HUES64 (cell line): ENCODE measurements around the gene ANO7.

Source experiments
- H3K27ac ChIP-seq: 2 replicates; pipeline ENCODE4 v1.7.0; 2013; ENCODE audit warnings: low read depth, low read length, inconsistent platforms
- H3K27me3 ChIP-seq: 2 replicates; pipeline ENCODE4 v1.6.1; 2013; ENCODE audit warnings: mild to moderate bottlenecking, low read length; ENCODE audit not compliant: insufficient read depth
- H3K36me3 ChIP-seq: 2 replicates; pipeline ENCODE4 v1.6.1; 2013; ENCODE audit warnings: mild to moderate bottlenecking, low read length; ENCODE audit not compliant: insufficient read depth
- H3K4me1 ChIP-seq: 2 replicates; pipeline ENCODE4 v1.6.1; 2013; ENCODE audit warnings: mild to moderate bottlenecking, low read length, moderate library complexity; ENCODE audit not compliant: insufficient read depth
- H3K4me3 ChIP-seq: 2 replicates; pipeline ENCODE4 v1.5.1; 2013; ENCODE audit warnings: mild to moderate bottlenecking, low read length, moderate library complexity
- H3K9ac ChIP-seq: 2 replicates; pipeline ENCODE4 v1.6.1; 2013; ENCODE audit warnings: mild to moderate bottlenecking, low read depth, low read length
- H3K9me3 ChIP-seq: 2 replicates; pipeline ENCODE4 v1.6.1; 2013; ENCODE audit warnings: low read depth, low read length; ENCODE audit not compliant: insufficient read depth
- WGBS: fragments of 150-250, 120-280 bp; methylation state at CpG from one replicate; pipeline ENCODE4 v1.1.7; 2013; ENCODE audit warnings: missing lambda C conversion rate; 5-methylcytosine and 5-hydroxymethylcytosine counted together

Gene ANO7

DNA sequence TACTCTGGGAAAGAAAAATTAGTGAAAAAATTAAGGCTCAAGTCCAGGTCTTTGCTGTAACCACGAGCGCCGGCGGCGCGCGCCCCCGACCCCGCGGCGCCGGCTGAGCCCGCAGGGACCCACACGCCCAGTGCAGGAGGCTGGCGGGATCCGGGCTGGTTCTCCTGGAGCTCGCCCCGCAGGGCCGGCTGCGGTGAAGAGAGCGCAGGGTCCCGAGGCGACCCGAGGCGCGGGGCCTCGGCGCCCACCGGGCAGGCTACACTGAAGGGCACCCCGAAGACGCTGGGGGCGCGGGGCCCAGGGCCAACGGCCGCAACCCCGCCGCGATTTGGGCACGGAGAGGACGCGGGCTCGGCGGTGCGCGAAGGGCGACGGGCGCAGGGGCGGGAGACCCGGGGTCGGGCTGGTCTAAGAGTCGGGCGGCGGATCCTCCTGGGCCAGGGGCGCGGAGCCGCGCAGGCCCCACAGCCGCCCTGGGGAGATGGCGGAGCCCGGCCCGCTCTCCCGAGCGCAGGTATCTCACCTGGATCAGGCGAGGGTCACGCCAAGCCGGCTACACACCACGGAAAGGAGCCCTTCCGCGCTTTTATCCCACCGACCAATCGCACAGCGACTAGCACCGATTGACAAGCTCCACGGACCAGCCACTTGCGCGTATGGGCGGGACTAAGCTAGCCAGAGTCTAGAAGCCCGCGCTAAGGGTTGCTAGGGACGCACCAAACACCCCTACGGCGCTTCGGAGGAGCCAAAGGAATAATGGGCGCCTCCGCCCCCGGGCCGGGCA lies 39.4 kb upstream of the ANO7 start, which contains the start of gene PASK:
PASK (minus strand) TSS at position 582 of the 784 bp plus-strand sequence. CDS start 6,440 bp downstream, outside the sequence.
- Histone ChIP-seq H3K4me1 (peaks cover 11% of the 10 kb centered on the region; the same call in 1 of the 2 replicates), H3K36me3 (0 out of 2 replicates have a peak, but pooled peaks cover 6% of the 10 kb centered on the region), H3K4me3 (peak within 1 kb of the TSS; percentile 81), H3K27ac (no peak within 1 kb of the TSS), H3K9me3 (no peaks in the 10 kb centered on the region), H3K9ac (peak within 1 kb of the TSS; percentile 79), H3K27me3 (peaks cover 8% of the 10 kb centered on the region; the same call in 1 of the 2 replicates)
- under 1% methylated on average over 88 of the region's 88 CpGs for WGBS

DNA sequence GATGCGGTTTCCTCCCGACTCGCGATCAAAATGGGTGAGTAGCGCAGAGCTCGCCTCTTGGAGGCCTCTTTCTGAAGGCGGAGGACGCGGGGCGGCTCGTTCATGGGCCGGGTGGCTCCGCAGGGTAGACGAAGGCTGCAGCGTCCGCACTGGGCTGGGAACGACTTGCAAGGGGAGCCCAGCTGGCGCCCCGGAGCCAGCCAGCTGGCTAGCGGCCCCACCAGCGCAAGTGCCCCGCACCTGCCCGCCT lies 38.9 kb upstream of the ANO7 start:
- H3K9me3 ChIP-seq: no peaks in the 10 kb centered on the region
- no peak overlapping the region for H3K27ac ChIP-seq
- H3K4me3 ChIP-seq: peak overlapping the region; percentile 81
- WGBS: 1% methylated on average over 23 of the region's 23 CpGs
- peaks cover 6% of the 10 kb centered on the region; the same call in 1 of the 2 replicates for H3K36me3 ChIP-seq
- peak overlapping the region; percentile 79 for H3K9ac ChIP-seq
- H3K4me1 ChIP-seq: peaks cover 11% of the 10 kb centered on the region; the same call in 1 of the 2 replicates
- H3K27me3 ChIP-seq: peaks cover 8% of the 10 kb centered on the region; the same call in 1 of the 2 replicates

DNA sequence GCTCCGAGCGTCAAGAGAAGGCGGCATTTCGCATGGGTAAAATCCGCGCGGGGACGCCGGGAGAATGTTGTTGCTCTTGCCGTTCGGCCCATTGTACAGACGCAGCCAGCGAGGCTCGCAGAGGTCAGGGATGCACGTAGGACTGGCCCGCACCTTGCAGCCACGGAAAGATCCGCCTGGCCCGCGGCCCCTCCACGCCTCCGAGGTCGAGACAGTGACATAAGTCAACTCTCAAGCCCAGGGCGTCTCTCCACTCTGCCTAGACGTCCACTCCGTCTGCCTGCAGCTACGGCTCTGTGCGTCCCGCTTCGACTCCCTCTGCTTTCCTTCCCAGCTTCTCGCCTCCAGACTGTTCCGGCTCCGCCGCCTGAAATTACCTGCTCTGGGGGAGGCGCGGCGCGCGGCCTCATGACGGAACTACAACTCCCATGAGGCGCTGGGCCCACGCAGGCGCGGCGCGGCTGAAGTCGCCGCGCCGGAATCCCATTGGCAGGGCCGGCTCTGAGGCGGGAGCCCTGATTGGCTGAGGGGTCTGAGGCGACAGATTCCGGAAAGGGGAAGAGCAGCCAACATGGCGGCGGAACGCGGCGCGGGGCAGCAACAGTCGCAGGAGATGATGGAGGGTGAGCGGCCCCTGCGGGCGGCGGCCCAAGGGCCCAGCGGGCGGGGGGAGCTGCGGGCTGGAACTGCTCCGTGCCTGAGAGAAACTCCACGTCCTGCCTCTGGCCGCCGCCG lies 38.4 kb upstream of the ANO7 start, which contains the start of gene PPP1R7:
PPP1R7 (plus strand) TSS at position 543 of the 735 bp plus-strand sequence; CDS start at position 572, 29 bp downstream.
- H3K4me3 ChIP-seq: peak within 1 kb of the TSS; percentile 81
- H3K27ac ChIP-seq: no peak within 1 kb of the TSS
- peak within 1 kb of the TSS; percentile 79 for H3K9ac ChIP-seq
- H3K9me3 ChIP-seq: no peaks in the 10 kb centered on the region
- peaks cover 8% of the 10 kb centered on the region; the same call in 1 of the 2 replicates for H3K27me3 ChIP-seq
- WGBS: under 1% methylated on average over 73 of the region's 73 CpGs
- peaks cover 11% of the 10 kb centered on the region; the same call in 1 of the 2 replicates for H3K36me3 ChIP-seq
- peaks cover 11% of the 10 kb centered on the region; the same call in 1 of the 2 replicates for H3K4me1 ChIP-seq

DNA sequence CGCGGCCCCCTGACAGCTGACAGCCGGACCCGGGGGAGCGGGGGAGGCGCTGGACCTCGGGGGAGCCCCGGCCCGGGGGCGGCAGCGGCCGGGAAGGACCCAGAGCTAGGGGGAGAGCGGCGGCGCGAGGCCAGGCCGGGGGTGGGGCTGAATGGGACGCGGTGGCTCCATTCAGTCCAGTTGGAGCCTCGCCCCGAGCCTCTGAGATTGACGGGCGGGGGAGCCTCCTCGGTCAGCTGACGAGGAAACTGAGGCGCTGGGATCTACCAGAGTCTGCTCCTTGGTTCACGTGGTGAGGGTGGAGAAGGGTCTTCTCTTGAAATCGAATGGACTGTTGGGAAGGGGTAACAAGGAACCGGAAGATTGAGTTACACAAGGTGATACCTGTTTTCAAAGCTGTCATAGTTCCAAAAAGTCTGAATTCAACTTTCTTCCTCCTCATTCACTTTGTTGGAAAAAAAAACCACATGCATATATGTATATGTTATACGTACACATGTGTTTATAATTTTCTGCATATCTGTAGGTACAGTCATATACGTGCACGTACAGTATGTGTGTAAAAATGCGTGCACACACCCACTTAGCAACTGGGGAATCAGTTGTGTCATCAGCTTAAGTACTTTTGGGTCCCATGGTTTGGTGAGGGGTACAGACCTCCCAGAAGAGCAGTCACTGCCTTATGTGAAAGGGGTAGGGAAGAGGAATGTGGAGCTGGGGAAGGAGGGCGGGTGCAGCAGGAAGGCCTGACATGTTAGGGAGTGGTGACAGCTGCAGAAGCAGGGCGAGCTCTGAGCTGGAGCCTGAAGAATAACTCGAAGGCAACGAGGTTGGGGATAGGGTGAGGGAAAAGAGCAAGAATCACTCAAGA lies 37.6 kb upstream of the ANO7 start:
- H3K9ac ChIP-seq: peak overlapping the region; percentile 62
- 16% methylated on average over 36 of the region's 37 CpGs for WGBS
- H3K27ac ChIP-seq: no peak overlapping the region

DNA sequence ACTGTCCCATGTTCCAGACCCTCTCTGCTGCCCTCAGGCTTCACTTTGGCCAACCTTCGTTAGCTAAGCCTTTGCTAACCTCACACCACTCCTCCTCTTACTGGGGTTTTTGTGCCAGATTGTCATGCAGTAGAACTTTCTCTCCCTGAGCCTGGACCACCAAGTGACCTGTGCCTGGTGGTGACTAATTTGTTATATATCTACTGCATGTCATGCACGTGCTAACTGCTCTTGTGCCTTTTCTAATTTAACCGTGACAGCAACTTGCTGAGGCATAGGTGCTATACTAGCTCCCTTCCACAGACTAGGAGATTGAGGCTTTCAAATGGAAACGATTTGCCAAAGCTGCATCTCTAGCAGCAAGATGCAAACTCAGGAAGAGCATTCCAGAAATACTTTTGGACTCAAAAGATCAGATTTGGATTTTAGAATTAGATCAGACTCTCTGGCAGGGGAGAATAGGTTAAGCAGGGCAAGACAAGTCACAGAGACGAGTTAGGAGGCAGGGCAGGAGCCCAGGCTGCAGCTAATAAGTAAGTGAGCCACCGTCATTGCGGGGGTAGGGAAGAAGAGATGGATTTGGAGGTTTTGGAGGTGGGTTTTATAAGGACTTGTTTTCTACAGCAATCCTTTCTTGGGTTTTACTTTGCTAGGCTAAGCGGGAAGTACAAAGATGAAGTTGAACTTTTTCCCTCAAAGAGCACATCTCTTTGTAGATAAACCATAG lies 36.4 kb upstream of the ANO7 start:
- 66% methylated on average over 7 of the region's 8 CpGs for WGBS
- H3K36me3 ChIP-seq: peaks cover 13% of the 10 kb centered on the region; the same call in 1 of the 2 replicates
- H3K4me3 ChIP-seq: no peak overlapping the region
- H3K27me3 ChIP-seq: peaks cover 8% of the 10 kb centered on the region; the same call in 1 of the 2 replicates
- no peaks in the 10 kb centered on the region for H3K9me3 ChIP-seq
- no peak overlapping the region for H3K9ac ChIP-seq
- peaks cover 16% of the 10 kb centered on the region; the same call in 1 of the 2 replicates for H3K4me1 ChIP-seq
- no peak overlapping the region for H3K27ac ChIP-seq

More for the DNA sequence above, 37.6 kb upstream of the ANO7 start:
- H3K4me3 ChIP-seq: peak overlapping the region; percentile 81
- H3K27me3 ChIP-seq: peaks cover 8% of the 10 kb centered on the region; the same call in 1 of the 2 replicates
- no peaks in the 10 kb centered on the region for H3K9me3 ChIP-seq
- peaks cover 11% of the 10 kb centered on the region; the same call in 1 of the 2 replicates for H3K4me1 ChIP-seq
- peaks cover 13% of the 10 kb centered on the region; the same call in 1 of the 2 replicates for H3K36me3 ChIP-seq

DNA sequence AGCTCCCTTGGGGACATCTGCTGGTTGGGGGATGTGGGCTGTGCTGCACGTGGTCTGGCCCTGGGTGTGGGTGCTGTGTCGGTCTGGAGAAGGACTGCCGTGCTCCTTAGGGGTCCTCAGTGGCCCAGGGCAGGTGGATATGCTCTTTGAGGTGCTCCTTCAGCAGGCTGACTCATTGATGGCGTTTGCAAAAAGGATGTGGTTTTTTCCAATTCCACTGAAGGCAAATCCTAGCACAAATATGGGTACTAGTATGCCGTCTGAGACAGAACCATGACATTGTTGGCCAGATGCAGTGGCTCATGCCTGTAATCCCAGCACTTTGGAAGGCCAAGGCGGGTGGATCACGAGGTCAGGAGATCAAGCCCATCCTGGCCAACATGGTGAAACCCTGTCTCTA lies 34.9 kb upstream of the ANO7 start:
- no peak overlapping the region for H3K4me3 ChIP-seq
- peaks cover 1% of the 10 kb centered on the region; the same call in 1 of the 2 replicates for H3K27me3 ChIP-seq
- WGBS: 87% methylated on average over 7 of the region's 7 CpGs

DNA sequence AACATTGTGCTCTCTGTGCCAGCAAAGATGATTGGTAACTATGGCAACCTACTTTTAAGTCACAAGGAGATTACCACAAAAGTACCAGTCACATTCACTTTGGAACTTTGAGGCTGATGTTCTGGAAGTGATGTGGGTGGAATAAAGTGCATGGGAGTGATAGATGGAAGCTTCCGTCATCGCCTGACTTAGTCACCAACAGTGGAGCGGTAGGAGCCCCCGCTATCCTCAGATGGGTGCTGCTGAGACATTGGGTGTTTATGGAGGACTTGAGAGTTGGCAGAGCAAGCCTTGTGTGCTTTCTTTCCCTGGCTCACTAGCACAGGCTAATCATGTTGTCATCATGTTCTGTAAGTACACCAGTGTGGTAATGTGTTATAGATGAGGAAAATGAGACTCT lies 33.6 kb upstream of the ANO7 start:
- H3K4me3 ChIP-seq: no peak overlapping the region
- 95% methylated on average over 4 of the region's 4 CpGs for WGBS
- H3K9ac ChIP-seq: no peak overlapping the region; the same call in 1 of the 2 replicates
- H3K9me3 ChIP-seq: no peaks in the 10 kb centered on the region
- peaks cover 35% of the 10 kb centered on the region for H3K36me3 ChIP-seq
- H3K27ac ChIP-seq: no peak overlapping the region
- peaks cover 14% of the 10 kb centered on the region; the same call in 1 of the 2 replicates for H3K4me1 ChIP-seq
- no peaks in the 10 kb centered on the region for H3K27me3 ChIP-seq

More for the DNA sequence above, 34.9 kb upstream of the ANO7 start:
- H3K9me3 ChIP-seq: no peaks in the 10 kb centered on the region
- peaks cover 14% of the 10 kb centered on the region; the same call in 1 of the 2 replicates for H3K4me1 ChIP-seq
- no peak overlapping the region for H3K27ac ChIP-seq
- H3K36me3 ChIP-seq: peaks cover 23% of the 10 kb centered on the region
- no peak overlapping the region for H3K9ac ChIP-seq

DNA sequence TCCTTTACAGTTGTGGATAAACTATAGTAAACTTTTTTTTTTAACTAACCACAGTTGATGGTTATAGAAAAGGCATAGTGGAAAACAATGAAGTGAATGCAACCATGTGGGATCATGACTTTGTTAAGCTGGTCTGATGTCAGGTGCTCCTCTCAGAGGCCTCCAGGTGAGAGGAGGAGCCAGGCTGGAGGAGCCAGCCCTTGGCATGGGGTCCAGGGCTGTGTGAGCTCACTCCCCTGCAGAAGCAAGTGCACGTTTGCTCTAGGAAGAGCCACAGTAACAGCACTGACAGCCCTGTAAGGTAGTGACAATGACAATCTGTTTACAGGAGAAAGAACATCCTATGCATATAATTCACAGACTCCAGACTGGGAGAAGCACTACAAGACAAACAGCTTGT lies 32.5 kb upstream of the ANO7 start:
- no peak overlapping the region for H3K4me3 ChIP-seq
- no peak overlapping the region for H3K9ac ChIP-seq
- H3K36me3 ChIP-seq: peaks cover 35% of the 10 kb centered on the region
- no peaks in the 10 kb centered on the region for H3K9me3 ChIP-seq
- H3K27me3 ChIP-seq: no peaks in the 10 kb centered on the region
- 83% methylated on average over 1 of the region's 1 CpG for WGBS
- no peak overlapping the region for H3K27ac ChIP-seq
- peaks cover 13% of the 10 kb centered on the region; the same call in 1 of the 2 replicates for H3K4me1 ChIP-seq

DNA sequence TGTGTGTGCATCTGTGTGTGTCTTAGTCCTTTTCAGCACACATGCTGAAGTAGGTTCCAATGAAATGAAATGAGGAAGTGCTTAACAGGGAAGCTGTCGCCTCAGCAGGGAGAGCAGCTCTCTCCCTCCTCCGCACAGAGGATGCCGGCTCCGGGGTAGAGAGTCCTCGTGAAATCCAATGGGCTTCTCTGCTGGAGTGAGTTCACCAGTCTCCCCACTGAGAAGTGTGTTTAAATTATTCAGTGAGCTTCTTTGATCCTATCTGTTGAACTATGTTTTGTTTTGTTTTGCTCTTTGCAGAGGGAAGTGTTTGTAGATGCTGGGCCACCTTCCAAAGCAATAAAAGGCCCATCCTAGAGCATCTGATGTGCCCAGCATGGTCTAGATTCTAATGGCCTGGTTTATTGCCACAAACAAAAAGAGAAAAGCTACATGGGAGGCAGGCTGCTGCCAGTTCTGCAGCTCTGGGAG lies 31.5 kb upstream of the ANO7 start:
- Histone ChIP-seq H3K9ac (no peak overlapping the region), H3K27me3 (no peaks in the 10 kb centered on the region), H3K9me3 (no peaks in the 10 kb centered on the region), H3K4me3 (no peak overlapping the region), H3K36me3 (peaks cover 41% of the 10 kb centered on the region), H3K27ac (no peak overlapping the region), H3K4me1 (0 out of 2 replicates have a peak, but pooled peaks cover 9% of the 10 kb centered on the region)
- 35% methylated on average over 5 of the region's 5 CpGs for WGBS
